BLaER1 (cell line): ENCODE results near the gene ACSL5.
"Not testable (repeated sequence)": the region's sequence is repeated elsewhere in the genome, so short reads cannot be mapped to it uniquely, and the experiment has no call there.

Experiments used
- H3K27ac ChIP-seq: shearing (Covaris generic); formaldehyde crosslinking; 2 replicates; pipeline ENCODE4 v1.8.1; 2022
- H3K27me3 ChIP-seq: shearing (Covaris generic); formaldehyde crosslinking; 2 replicates; pipeline ENCODE4 v1.8.1; 2022
- H3K36me3 ChIP-seq: shearing (Covaris generic); formaldehyde crosslinking; 2 replicates; pipeline ENCODE4 v1.8.1; 2022
- H3K4me1 ChIP-seq: shearing (Covaris generic); formaldehyde crosslinking; 2 replicates; pipeline ENCODE4 v1.8.1; 2022
- H3K4me2 ChIP-seq: shearing (Covaris generic); formaldehyde crosslinking; 2 replicates; pipeline ENCODE4 v1.8.1; 2022
- H3K4me3 ChIP-seq: shearing (Covaris generic); formaldehyde crosslinking; 2 replicates; pipeline ENCODE4 v1.8.1; 2022
- H3K9ac ChIP-seq: shearing (Covaris generic); formaldehyde crosslinking; 2 replicates; pipeline ENCODE4 v1.8.1; 2022
- H3K9me3 ChIP-seq: shearing (Covaris generic); formaldehyde crosslinking; 2 replicates; pipeline ENCODE4 v1.8.1; 2022
- H4K20me1 ChIP-seq: shearing (Covaris generic); formaldehyde crosslinking; 2 replicates; pipeline ENCODE4 v1.8.1; 2022
- Cebpa-rat ChIP-seq: shearing (Covaris generic); IDR thresholded peaks from 2 replicates; pipeline ENCODE4 v1.8.1; 2022

ACSL5 gene

GRCh38 chr10:112388548-112388947, 14.6 kb downstream of the ACSL5 start:
- TF ChIP-seq Cebpa-rat: no peak
- Histone ChIP-seq H3K27me3 (no peaks in the 10 kb centered on the region), H3K4me1 (peaks cover 17% of the 10 kb centered on the region), H3K27ac (no peak overlapping the region), H3K36me3 (no peaks in the 10 kb centered on the region; the same call in 1 of the 2 replicates), H3K9ac (no peak overlapping the region), H4K20me1 (no peaks in the 10 kb centered on the region; the same call in 1 of the 2 replicates), H3K9me3 (no peaks in the 10 kb centered on the region), H3K4me2 (no peak overlapping the region), H3K4me3 (no peak overlapping the region)

GRCh38 chr10:112389271-112389822, 15.4 kb downstream of the ACSL5 start:
- no peak overlapping the region for H3K4me3 ChIP-seq
- H4K20me1 ChIP-seq: peaks cover 4% of the 10 kb centered on the region; the same call in 1 of the 2 replicates
- H3K27ac ChIP-seq: no peak overlapping the region
- peaks cover 17% of the 10 kb centered on the region for H3K4me1 ChIP-seq
- TF ChIP-seq Cebpa-rat: no peak
- H3K27me3 ChIP-seq: no peaks in the 10 kb centered on the region
- H3K9me3 ChIP-seq: no peaks in the 10 kb centered on the region
- H3K9ac ChIP-seq: no peak overlapping the region
- 0 out of 2 replicates have a peak, but pooled peaks cover 2% of the 10 kb centered on the region for H3K36me3 ChIP-seq
- H3K4me2 ChIP-seq: peak overlapping the region; percentile 56

- Histone ChIP-seq H4K20me1 (peaks cover 6% of the 10 kb centered on the region; the same call in 1 of the 2 replicates), H3K27me3 (no peaks in the 10 kb centered on the region), H3K9me3 (no peaks in the 10 kb centered on the region), H3K9ac (no peak overlapping the region), H3K4me3 (no peak overlapping the region), H3K36me3 (peaks cover 11% of the 10 kb centered on the region; the same call in 1 of the 2 replicates), H3K27ac (no peak overlapping the region), H3K4me2 (no peak overlapping the region), H3K4me1 (peaks cover 17% of the 10 kb centered on the region)
- TF ChIP-seq Cebpa-rat: no peak
Observed at GRCh38 chr10:112390125-112390703, 16.3 kb downstream of the ACSL5 start.

- Histone ChIP-seq H3K4me1 (peaks cover 17% of the 10 kb centered on the region), H3K9ac (no peak overlapping the region), H3K27me3 (no peaks in the 10 kb centered on the region), H3K4me2 (no peak overlapping the region), H4K20me1 (0 out of 2 replicates have a peak, but pooled peaks cover 6% of the 10 kb centered on the region), H3K4me3 (no peak overlapping the region), H3K36me3 (peaks cover 38% of the 10 kb centered on the region), H3K9me3 (no peaks in the 10 kb centered on the region), H3K27ac (no peak overlapping the region)
- no peak for TF ChIP-seq Cebpa-rat
Observed at GRCh38 chr10:112393341-112393740, 19.4 kb downstream of the ACSL5 start.

- TF ChIP-seq Cebpa-rat: no peak
- Histone ChIP-seq H3K9me3 (no peaks in the 10 kb centered on the region), H4K20me1 (0 out of 2 replicates have a peak, but pooled peaks cover 6% of the 10 kb centered on the region), H3K27me3 (no peaks in the 10 kb centered on the region), H3K27ac (no peak overlapping the region), H3K4me1 (peaks cover 15% of the 10 kb centered on the region), H3K4me2 (no peak overlapping the region), H3K36me3 (peaks cover 43% of the 10 kb centered on the region), H3K4me3 (no peak overlapping the region), H3K9ac (no peak overlapping the region)
Observed at GRCh38 chr10:112393827-112394226, 19.9 kb downstream of the ACSL5 start.

- H3K4me1 ChIP-seq: peaks cover 9% of the 10 kb centered on the region
- H3K4me3 ChIP-seq: no peak overlapping the region
- TF ChIP-seq Cebpa-rat: no peak
- H3K9ac ChIP-seq: no peak overlapping the region
- no peaks in the 10 kb centered on the region for H3K9me3 ChIP-seq
- no peaks in the 10 kb centered on the region for H3K27me3 ChIP-seq
- H3K27ac ChIP-seq: no peak overlapping the region
- H4K20me1 ChIP-seq: 0 out of 2 replicates have a peak, but pooled peaks cover 6% of the 10 kb centered on the region
- H3K36me3 ChIP-seq: peaks cover 50% of the 10 kb centered on the region
- no peak overlapping the region for H3K4me2 ChIP-seq
Observed at GRCh38 chr10:112394475-112394875, 20.6 kb downstream of the ACSL5 start.

GRCh38 chr10:112395809-112396530, 22.1 kb downstream of the ACSL5 start:
- TF ChIP-seq Cebpa-rat: no peak
- Histone ChIP-seq H3K27ac (no peak overlapping the region), H3K9me3 (no peaks in the 10 kb centered on the region), H3K4me1 (no peaks in the 10 kb centered on the region), H3K9ac (no peak overlapping the region), H3K4me3 (no peak overlapping the region), H3K27me3 (no peaks in the 10 kb centered on the region), H3K4me2 (no peak overlapping the region), H4K20me1 (0 out of 2 replicates have a peak, but pooled peaks cover 6% of the 10 kb centered on the region), H3K36me3 (peaks cover 61% of the 10 kb centered on the region)

GRCh38 chr10:112397592-112397991, 23.7 kb downstream of the ACSL5 start:
- Histone ChIP-seq H3K27me3 (no peaks in the 10 kb centered on the region), H3K36me3 (peaks cover 69% of the 10 kb centered on the region), H4K20me1 (0 out of 2 replicates have a peak, but pooled peaks cover 6% of the 10 kb centered on the region), H3K4me3 (no peak overlapping the region), H3K9me3 (no peaks in the 10 kb centered on the region), H3K4me2 (no peak overlapping the region), H3K27ac (no peak overlapping the region), H3K9ac (no peak overlapping the region), H3K4me1 (no peaks in the 10 kb centered on the region)
- no peak for TF ChIP-seq Cebpa-rat

- H3K9ac ChIP-seq: no peak overlapping the region
- peaks cover 4% of the 10 kb centered on the region; the same call in 1 of the 2 replicates for H3K4me1 ChIP-seq
- H3K27ac ChIP-seq: no peak overlapping the region
- no peak overlapping the region for H3K4me3 ChIP-seq
- TF ChIP-seq Cebpa-rat: no peak
- H3K4me2 ChIP-seq: no peak overlapping the region
- H3K36me3 ChIP-seq: peaks cover 79% of the 10 kb centered on the region
- no peaks in the 10 kb centered on the region for H3K27me3 ChIP-seq
- H4K20me1 ChIP-seq: no peaks in the 10 kb centered on the region
- H3K9me3 ChIP-seq: peaks cover 9% of the 10 kb centered on the region
Observed at GRCh38 chr10:112402917-112403316, 29.0 kb downstream of the ACSL5 start.

GRCh38 chr10:112404617-112405016, 30.7 kb downstream of the ACSL5 start:
- no peak for TF ChIP-seq Cebpa-rat
- no peak overlapping the region for H3K9ac ChIP-seq
- H4K20me1 ChIP-seq: no peaks in the 10 kb centered on the region
- peaks cover 4% of the 10 kb centered on the region; the same call in 1 of the 2 replicates for H3K4me1 ChIP-seq
- H3K36me3 ChIP-seq: peaks cover 79% of the 10 kb centered on the region
- H3K9me3 ChIP-seq: peaks cover 9% of the 10 kb centered on the region
- H3K27me3 ChIP-seq: no peaks in the 10 kb centered on the region
- H3K4me3 ChIP-seq: no peak overlapping the region
- no peak overlapping the region for H3K4me2 ChIP-seq
- no peak overlapping the region for H3K27ac ChIP-seq

- H3K9ac ChIP-seq, H3K4me1 ChIP-seq, H3K4me3 ChIP-seq, H3K4me2 ChIP-seq, H3K9me3 ChIP-seq, H3K27ac ChIP-seq, H4K20me1 ChIP-seq, H3K27me3 ChIP-seq: not testable (repeated sequence)
- peaks cover 88% of the 10 kb centered on the region for H3K36me3 ChIP-seq
Observed at GRCh38 chr10:112406806-112407205, 32.9 kb downstream of the ACSL5 start.
